ENCODE data around the gene ARHGEF37.
"Not testable (repeated sequence)": the region's sequence is repeated elsewhere in the genome, so short reads cannot be mapped to it uniquely, and the experiment has no call there.

Gene ARHGEF37

GRCh38 chr5:149581192-149581861, at the start of gene ARHGEF37:
ARHGEF37 (plus strand) TSS chr5:149581498; CDS start chr5:149597770, 16,272 bp downstream.
- peak; percentile 10 to 16 for DNase-seq (ENCODE audit: extremely low read depth in 1 of 2, low read depth in 1 of 2)

- DNase-seq (ENCODE audit: extremely low read depth in 1 of 2, low read depth in 1 of 2) = no peak
These were observed 48.9 kb upstream of the ARHGEF37 start for GRCh38 chr5:149532413-149532812.

GRCh38 chr5:149535787-149536186, 45.5 kb upstream of the ARHGEF37 start:
- DNase-seq (ENCODE audit: extremely low read depth in 1 of 2, low read depth in 1 of 2) = not testable (repeated sequence)

- no peak for DNase-seq (ENCODE audit: extremely low read depth in 1 of 2, low read depth in 1 of 2)
These were observed 43.8 kb upstream of the ARHGEF37 start for GRCh38 chr5:149537374-149537975.

- DNase-seq (ENCODE audit: extremely low read depth in 1 of 2, low read depth in 1 of 2) = no peak
These were observed 41.2 kb upstream of the ARHGEF37 start for GRCh38 chr5:149540089-149540488.

GRCh38 chr5:149541893-149542292, 39.4 kb upstream of the ARHGEF37 start:
- DNase-seq (ENCODE audit: extremely low read depth in 1 of 2, low read depth in 1 of 2) = no peak

GRCh38 chr5:149543361-149544027, 37.8 kb upstream of the ARHGEF37 start:
- DNase-seq (ENCODE audit: extremely low read depth in 1 of 2, low read depth in 1 of 2) = no peak

GRCh38 chr5:149544028-149544420, 37.3 kb upstream of the ARHGEF37 start:
- no peak for DNase-seq (ENCODE audit: extremely low read depth in 1 of 2, low read depth in 1 of 2)

GRCh38 chr5:149545327-149545726, 36.0 kb upstream of the ARHGEF37 start:
- DNase-seq (ENCODE audit: extremely low read depth in 1 of 2, low read depth in 1 of 2) = no peak

- no peak for DNase-seq (ENCODE audit: extremely low read depth in 1 of 2, low read depth in 1 of 2)
These were observed 34.3 kb upstream of the ARHGEF37 start for GRCh38 chr5:149546974-149547373.

GRCh38 chr5:149549461-149550267, 31.6 kb upstream of the ARHGEF37 start:
- no peak for DNase-seq (ENCODE audit: extremely low read depth in 1 of 2, low read depth in 1 of 2)

- no peak for DNase-seq (ENCODE audit: extremely low read depth in 1 of 2, low read depth in 1 of 2)
These were observed 31.1 kb upstream of the ARHGEF37 start for GRCh38 chr5:149550268-149550583.

GRCh38 chr5:149550594-149551226, 30.6 kb upstream of the ARHGEF37 start:
- no peak for DNase-seq (ENCODE audit: extremely low read depth in 1 of 2, low read depth in 1 of 2)

GRCh38 chr5:149551227-149552037, 29.9 kb upstream of the ARHGEF37 start, which contains the start of gene CSNK1A1:
CSNK1A1 (minus strand) TSS chr5:149551439; CDS start chr5:149550964, 475 bp downstream.
- peak; percentile 98 to 99 for DNase-seq (ENCODE audit: extremely low read depth in 1 of 2, low read depth in 1 of 2)

- DNase-seq (ENCODE audit: extremely low read depth in 1 of 2, low read depth in 1 of 2) = no peak
These were observed 29.2 kb upstream of the ARHGEF37 start for GRCh38 chr5:149552038-149552494.

- DNase-seq (ENCODE audit: extremely low read depth in 1 of 2, low read depth in 1 of 2) = no peak
These were observed 28.6 kb upstream of the ARHGEF37 start for GRCh38 chr5:149552553-149553160.

GRCh38 chr5:149559706-149560105, 21.6 kb upstream of the ARHGEF37 start:
- DNase-seq (ENCODE audit: extremely low read depth in 1 of 2, low read depth in 1 of 2) = no peak

GRCh38 chr5:149561848-149562247, 19.4 kb upstream of the ARHGEF37 start:
- DNase-seq (ENCODE audit: extremely low read depth in 1 of 2, low read depth in 1 of 2) = no peak

- DNase-seq (ENCODE audit: extremely low read depth in 1 of 2, low read depth in 1 of 2) = no peak
These were observed 17.8 kb upstream of the ARHGEF37 start for GRCh38 chr5:149563466-149563865.

All from stimulated activated CD8-positive, alpha-beta memory T cell treated with anti-CD3 and anti-CD28 coated beads, Interleukin-7, amount 100 ng/mL, for 48 hours (primary cell).